Uterus (tissue), 4 donors: ENCODE data around the gene DMPK. TPM values are rescaled to one million over a fixed set of nuclear protein-coding genes. Genes with fewer than 3 reads are reported as not detected.

Source experiments
- DNase-seq, 2 donors: peaks; one replicate each; pipeline ENCODE4 v3.0.0-alpha.2; 2019 to 2020
- H3K27ac ChIP-seq, 2 donors: fragments of 200-600 bp; sonication (generic); 1 replicate in 1 of 2; 2 replicates in 1 of 2; pipeline ENCODE4 v1.5.1; 2016 to 2018
- H3K27me3 ChIP-seq, 2 donors: fragments of 200-600 bp; sonication (generic); one replicate each; pipeline ENCODE4 v1.5.1; 2018 to 2019; ENCODE audit warnings: control low read depth in 1 of 2
- H3K36me3 ChIP-seq, 2 donors: fragments of 200-600 bp; sonication (generic); one replicate each; pipeline ENCODE4 v1.5.1; 2019; ENCODE audit warnings: control low read depth in 1 of 2
- H3K4me1 ChIP-seq, 2 donors: fragments of 200-600 bp; sonication (generic); one replicate each; pipeline ENCODE4 v1.5.1; 2018 to 2019; ENCODE audit warnings: control low read depth in 1 of 2
- H3K4me3 ChIP-seq, 2 donors: fragments of 200-600 bp; sonication (generic); 1 replicate in 1 of 2; 2 replicates in 1 of 2; pipeline ENCODE4 v1.5.1; 2018 to 2019; ENCODE audit warnings: mild to moderate bottlenecking in 1 of 2
- H3K9me3 ChIP-seq, 2 donors: fragments of 200-600 bp; sonication (generic); one replicate each; pipeline ENCODE4 v1.5.1; 2019; ENCODE audit warnings: control low read depth in 1 of 2
- POLR2A ChIP-seq, 2 donors: fragments of 450-650 bp; IDR thresholded peaks; one replicate each; pipeline ENCODE4 v1.6.1; 2016; ENCODE audit warnings: antibody characterized with exemption in 2 of 2, mild to moderate bottlenecking in 1 of 2, moderate library complexity in 1 of 2
- intact Hi-C: fragments of 100-400 bp; cut with DNase I; formaldehyde crosslinking; loops from one replicate; pipeline ENCODE4 v1.15.1; 2023; ENCODE audit warnings: low total_unique reads
- total RNA-seq, 4 donors: library from RNA; depleted of rRNA in 3 of 4; stranded (reverse); fragments of >200 nt in 3 of 4; gene quantifications; one replicate each; pipeline versions ENCODE4 v1.1.0 to v1.2.4, GENCODE V29; 2014 to 2023
- TF ChIP-seq, protein P1 (sequence below), 4 experiments: fragments of 200-600 bp in 2 of 4; fragments of 450-650 bp in 2 of 4; sonication (generic) in 2 of 4; IDR thresholded peaks; one replicate each; pipeline ENCODE4 v1.5.1; 2016 to 2019; ENCODE audit warnings: antibody characterized with exemption in 4 of 4, mild to moderate bottlenecking in 2 of 4, moderate library complexity in 1 of 4
- donor health status: DM: yes; HTN: yes; CAD: no.

Gene DMPK
- total RNA-seq, 4 donors from 2014 or later: 15.3 to 211 (median 43.8) TPM

DNA sequence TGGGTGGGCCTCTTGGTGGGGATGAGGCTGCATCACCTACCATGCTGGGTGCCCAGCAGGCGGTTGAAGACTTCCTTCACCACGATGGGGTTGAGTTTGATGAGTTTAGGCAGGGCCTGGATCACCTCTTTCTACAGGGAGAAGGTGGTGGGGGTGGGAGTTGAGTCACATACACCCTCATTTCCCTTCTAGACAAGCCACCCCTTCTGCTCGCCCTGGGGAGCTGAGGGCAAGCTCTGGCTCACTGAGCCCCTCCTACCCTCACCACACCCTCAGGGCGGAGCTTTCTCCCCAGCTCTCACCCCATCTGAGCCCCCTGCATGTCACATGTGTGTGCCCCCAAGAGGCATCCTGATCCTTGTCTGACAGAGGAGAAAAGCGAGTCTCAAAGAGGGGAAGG lies 40.4 kb upstream of the DMPK start:
- no peaks in the 10 kb centered on the region for H3K36me3 ChIP-seq
- intact Hi-C loops: no loop called here
- no peaks in the 10 kb centered on the region for H3K4me1 ChIP-seq

DNA sequence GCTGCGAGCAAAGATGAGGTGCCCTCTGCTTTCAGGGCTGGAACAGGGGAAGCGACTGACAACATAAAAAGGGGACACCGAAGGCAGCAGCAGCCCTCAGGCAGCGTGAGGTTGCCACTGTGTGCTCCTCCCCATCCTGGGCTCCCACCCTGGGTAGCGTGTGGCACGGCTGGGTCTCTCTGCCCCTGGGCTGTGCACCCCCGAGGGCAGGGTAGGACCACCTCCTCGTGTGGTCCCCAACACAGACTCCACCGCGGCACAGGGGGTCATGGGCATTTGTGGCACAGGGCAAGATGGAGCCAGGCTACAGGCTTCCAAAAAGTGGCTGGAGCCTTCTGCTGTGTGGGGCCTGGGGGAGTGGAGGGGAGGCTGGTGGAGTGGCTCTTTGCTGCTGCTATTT lies 39.3 kb upstream of the DMPK start:
- H3K4me1 ChIP-seq: no peaks in the 10 kb centered on the region
- no peak for DNase-seq
- H3K27me3 ChIP-seq: no peaks in the 10 kb centered on the region
- no peak overlapping the region for H3K27ac ChIP-seq
- no peaks in the 10 kb centered on the region for H3K36me3 ChIP-seq
- TF ChIP-seq, protein P1, sequence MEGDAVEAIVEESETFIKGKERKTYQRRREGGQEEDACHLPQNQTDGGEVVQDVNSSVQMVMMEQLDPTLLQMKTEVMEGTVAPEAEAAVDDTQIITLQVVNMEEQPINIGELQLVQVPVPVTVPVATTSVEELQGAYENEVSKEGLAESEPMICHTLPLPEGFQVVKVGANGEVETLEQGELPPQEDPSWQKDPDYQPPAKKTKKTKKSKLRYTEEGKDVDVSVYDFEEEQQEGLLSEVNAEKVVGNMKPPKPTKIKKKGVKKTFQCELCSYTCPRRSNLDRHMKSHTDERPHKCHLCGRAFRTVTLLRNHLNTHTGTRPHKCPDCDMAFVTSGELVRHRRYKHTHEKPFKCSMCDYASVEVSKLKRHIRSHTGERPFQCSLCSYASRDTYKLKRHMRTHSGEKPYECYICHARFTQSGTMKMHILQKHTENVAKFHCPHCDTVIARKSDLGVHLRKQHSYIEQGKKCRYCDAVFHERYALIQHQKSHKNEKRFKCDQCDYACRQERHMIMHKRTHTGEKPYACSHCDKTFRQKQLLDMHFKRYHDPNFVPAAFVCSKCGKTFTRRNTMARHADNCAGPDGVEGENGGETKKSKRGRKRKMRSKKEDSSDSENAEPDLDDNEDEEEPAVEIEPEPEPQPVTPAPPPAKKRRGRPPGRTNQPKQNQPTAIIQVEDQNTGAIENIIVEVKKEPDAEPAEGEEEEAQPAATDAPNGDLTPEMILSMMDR (IDR thresholded peaks at IDR 0.05): no peak
- TF ChIP-seq POLR2A (IDR thresholded peaks at IDR 0.05): no peak
- H3K9me3 ChIP-seq: no peaks in the 10 kb centered on the region
- no peak overlapping the region for H3K4me3 ChIP-seq
- intact Hi-C loops: no loop called here

More for the DNA sequence above, 40.4 kb upstream of the DMPK start:
- TF ChIP-seq, protein P1 (IDR thresholded peaks at IDR 0.05): no peak
- TF ChIP-seq POLR2A (IDR thresholded peaks at IDR 0.05): no peak
- H3K27me3 ChIP-seq: no peaks in the 10 kb centered on the region
- H3K9me3 ChIP-seq: no peaks in the 10 kb centered on the region
- no peak for DNase-seq
- no peak overlapping the region for H3K27ac ChIP-seq
- no peak overlapping the region for H3K4me3 ChIP-seq

DNA sequence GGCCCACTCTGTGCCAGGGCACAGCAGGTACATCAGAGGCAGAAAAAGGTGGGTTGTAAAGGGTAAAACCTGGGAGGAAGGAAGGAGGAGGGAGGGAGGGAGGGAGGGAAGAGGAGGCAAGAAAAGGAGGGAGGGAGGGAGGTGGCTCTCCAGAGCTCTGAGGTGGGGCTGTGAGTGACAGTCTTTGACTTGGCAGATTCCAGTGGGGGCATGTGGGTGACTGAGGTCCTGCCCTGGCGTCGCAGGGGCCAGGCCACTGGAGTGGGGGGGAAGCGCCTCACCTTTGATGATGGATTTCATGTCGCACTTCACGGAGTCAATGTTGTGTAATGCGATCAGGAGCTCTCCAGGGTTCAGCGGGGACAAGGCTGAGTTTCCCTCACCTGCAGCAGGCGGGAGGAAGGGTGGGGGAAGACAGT lies 38.8 kb upstream of the DMPK start:
- H3K4me3 ChIP-seq: no peak overlapping the region
- H3K4me1 ChIP-seq: no peaks in the 10 kb centered on the region
- H3K27me3 ChIP-seq: no peaks in the 10 kb centered on the region
- H3K36me3 ChIP-seq: no peaks in the 10 kb centered on the region
- TF ChIP-seq, protein P1 (IDR thresholded peaks at IDR 0.05): no peak
- TF ChIP-seq POLR2A (IDR thresholded peaks at IDR 0.05): no peak
- H3K9me3 ChIP-seq: no peaks in the 10 kb centered on the region
- intact Hi-C loops: no loop called here
- no peak overlapping the region for H3K27ac ChIP-seq
- no peak for DNase-seq

DNA sequence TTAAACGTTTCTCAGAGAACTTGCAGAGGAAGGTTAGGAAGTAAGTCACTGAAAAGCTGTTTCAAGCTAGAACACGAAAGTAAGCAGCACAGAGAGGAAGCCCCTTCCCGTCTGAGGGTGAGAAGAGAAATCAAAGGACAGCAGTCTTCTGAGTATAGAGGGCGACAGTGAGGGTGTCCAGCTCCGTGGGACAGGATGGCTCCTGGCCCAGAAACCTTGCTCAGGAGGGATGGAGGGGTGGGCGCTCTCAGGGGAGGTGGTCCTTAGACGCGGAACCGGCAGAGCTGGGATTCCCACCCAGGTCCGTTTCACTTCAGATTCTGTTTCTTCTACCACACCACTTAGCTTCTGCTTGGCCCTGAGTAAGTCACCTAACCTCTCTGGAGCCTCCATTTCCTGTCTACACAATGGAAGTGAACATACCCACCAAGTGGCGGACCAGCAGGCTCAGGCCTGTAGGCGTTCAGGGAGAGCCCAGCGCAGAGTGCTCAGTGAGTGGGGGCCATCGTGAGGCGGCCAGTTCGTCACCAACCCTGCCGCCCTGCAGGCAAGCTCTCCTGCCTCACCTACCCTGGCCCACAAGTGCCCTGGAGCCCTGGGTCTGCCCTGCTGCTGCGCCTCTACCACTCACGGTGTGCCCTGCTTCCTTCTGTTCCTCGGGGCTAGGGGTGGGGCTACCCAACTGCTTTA lies 38.3 kb upstream of the DMPK start:
- Histone ChIP-seq H3K27ac (no peak overlapping the region), H3K4me3 (no peak overlapping the region), H3K4me1 (no peaks in the 10 kb centered on the region), H3K27me3 (no peaks in the 10 kb centered on the region), H3K9me3 (no peaks in the 10 kb centered on the region), H3K36me3 (no peaks in the 10 kb centered on the region)
- TF ChIP-seq, protein P1 (IDR thresholded peaks at IDR 0.05): no peak
- TF ChIP-seq POLR2A (IDR thresholded peaks at IDR 0.05): no peak
- DNase-seq: no peak
- intact Hi-C loops: no loop called here

DNA sequence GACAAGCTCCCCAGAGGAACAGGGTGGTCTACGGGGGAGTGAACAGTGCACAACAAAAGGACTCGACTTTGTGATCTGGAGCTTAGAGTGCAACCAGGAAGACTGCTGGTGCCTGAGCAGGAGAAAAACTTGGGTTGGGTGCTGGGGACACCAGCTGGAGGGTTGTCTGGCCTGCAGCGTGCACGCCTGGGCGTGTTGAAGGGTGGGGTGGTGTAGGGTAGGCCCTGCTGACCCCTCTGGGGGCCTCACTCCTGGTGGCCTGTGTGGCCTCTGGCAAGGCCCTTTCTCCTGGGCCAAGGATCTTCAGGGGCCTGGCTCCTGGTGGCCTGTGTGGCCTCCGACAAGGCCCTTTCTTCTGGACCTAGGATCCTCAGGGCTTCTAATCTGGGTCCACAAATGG lies 37.5 kb upstream of the DMPK start:
- no peak for DNase-seq
- Histone ChIP-seq H3K9me3 (no peaks in the 10 kb centered on the region), H3K4me3 (no peak overlapping the region), H3K27ac (no peak overlapping the region), H3K4me1 (no peaks in the 10 kb centered on the region), H3K36me3 (no peaks in the 10 kb centered on the region), H3K27me3 (no peaks in the 10 kb centered on the region)
- TF ChIP-seq, protein P1 (IDR thresholded peaks at IDR 0.05): no peak
- intact Hi-C loops: no loop called here
